Dermis lymphatic vessel endothelial cell (primary cell): ENCODE measurements around the gene GRB10. TPM values are rescaled to one million over a fixed set of nuclear protein-coding genes. Genes with fewer than 3 reads are reported as not detected.

Experiments
- total RNA-seq: library from RNA; depleted of rRNA; stranded (reverse); fragments of >200 nt; gene quantifications from 2 replicates; pipeline ENCODE4 v1.2.1, GENCODE V29; 2014

The GRB10 gene
- 128 and 163 TPM in 2 replicates for total RNA-seq

GRCh38 chr7:50782375-50783208 is at the start of gene GRB10:
Gene GRB10 (minus strand): TSS chr7:50782896. CDS start chr7:50732322, 50,574 bp downstream.

GRCh38 chr7:50564640-50565558 is 217.8 kb downstream of the GRB10 start, which contains the start of gene DDC:
Gene DDC (minus strand): TSS chr7:50565405. CDS start chr7:50544085, 21,320 bp downstream.

Other genes with a start within 250 kb of the GRB10 start
- not detected in 2 replicates for gene DDC, start 217.5 kb downstream of the GRB10 start, total RNA-seq